WTC11 (cell line): ENCODE data around the gene CHRNA5.

Source experiments
- CREB1 ChIP-seq: sonication (generic); formaldehyde crosslinking; IDR thresholded peaks from 2 replicates; pipeline ENCODE4 v1.8.0; 2023; ENCODE audit warnings: mild to moderate bottlenecking, missing genetic modification reagents
- CTCF ChIP-seq: fragments of 200-600 bp; IDR thresholded peaks from 2 replicates; pipeline ENCODE4 v1.8.0; 2022; ENCODE audit warnings: antibody characterized with exemption
- FOXK1 ChIP-seq: sonication (generic); formaldehyde crosslinking; IDR thresholded peaks from 2 replicates; pipeline ENCODE4 v1.8.0; 2022; ENCODE audit warnings: mild to moderate bottlenecking, moderate library complexity, missing genetic modification reagents
- GABPB1 ChIP-seq: sonication (generic); formaldehyde crosslinking; IDR thresholded peaks from 2 replicates; pipeline ENCODE4 v1.8.1; 2023; ENCODE audit warnings: mild to moderate bottlenecking, missing genetic modification reagents
- IRF1 ChIP-seq: sonication (generic); formaldehyde crosslinking; IDR thresholded peaks from 2 replicates; pipeline ENCODE4 v1.8.0; 2023; ENCODE audit warnings: missing genetic modification reagents
- IRF2 ChIP-seq: sonication (generic); formaldehyde crosslinking; IDR thresholded peaks from 2 replicates; pipeline ENCODE4 v1.8.0; 2022; ENCODE audit warnings: low read depth, missing genetic modification reagents, borderline replicate concordance
- MAX ChIP-seq: sonication (generic); formaldehyde crosslinking; IDR thresholded peaks from 2 replicates; pipeline ENCODE4 v1.8.0; 2022; ENCODE audit warnings: mild to moderate bottlenecking, missing genetic modification reagents
- OVOL2 ChIP-seq: fragments of 250-450 bp; sonication (Bioruptor Pico); IDR thresholded peaks from 2 replicates; pipeline ENCODE4 v1.9.0; 2021; ENCODE audit warnings: mild to moderate bottlenecking, borderline replicate concordance
- TEAD4 ChIP-seq: sonication (generic); formaldehyde crosslinking; IDR thresholded peaks from 2 replicates; pipeline ENCODE4 v1.8.0; 2022; ENCODE audit warnings: mild to moderate bottlenecking, missing genetic modification reagents
- ZNF281 ChIP-seq: sonication (generic); formaldehyde crosslinking; IDR thresholded peaks from 2 replicates; pipeline ENCODE4 v1.8.0; 2023; ENCODE audit warnings: mild to moderate bottlenecking, missing genetic modification reagents

GRCh38 chr15:78642331-78642730 lies 77.0 kb downstream of the CHRNA5 start:
- TF ChIP-seq CTCF (no peak), ZNF281 (CRISPR knock-in tag) (no peak), FOXK1 (no peak), IRF1 (CRISPR knock-in tag) (no peak), GABPB1 (CRISPR knock-in tag) (no peak), MAX (CRISPR knock-in tag) (no peak), OVOL2 (CRISPR knock-in tag) (no peak), IRF2 (CRISPR knock-in tag) (no peak), CREB1 (CRISPR knock-in tag) (no peak), TEAD4 (CRISPR knock-in tag) (no peak)
